G401.6 (cell line): ENCODE results near the gene PKP3.
"Not testable (repeated sequence)": the region's sequence is repeated elsewhere in the genome, so short reads cannot be mapped to it uniquely, and the experiment has no call there.

Experiments
- FAIRE-seq: peaks from 2 replicates; lab custom pipeline; 2012; peaks lifted over from hg19 to GRCh38; lab: Jason Lieb, UNC

Gene PKP3

DNA sequence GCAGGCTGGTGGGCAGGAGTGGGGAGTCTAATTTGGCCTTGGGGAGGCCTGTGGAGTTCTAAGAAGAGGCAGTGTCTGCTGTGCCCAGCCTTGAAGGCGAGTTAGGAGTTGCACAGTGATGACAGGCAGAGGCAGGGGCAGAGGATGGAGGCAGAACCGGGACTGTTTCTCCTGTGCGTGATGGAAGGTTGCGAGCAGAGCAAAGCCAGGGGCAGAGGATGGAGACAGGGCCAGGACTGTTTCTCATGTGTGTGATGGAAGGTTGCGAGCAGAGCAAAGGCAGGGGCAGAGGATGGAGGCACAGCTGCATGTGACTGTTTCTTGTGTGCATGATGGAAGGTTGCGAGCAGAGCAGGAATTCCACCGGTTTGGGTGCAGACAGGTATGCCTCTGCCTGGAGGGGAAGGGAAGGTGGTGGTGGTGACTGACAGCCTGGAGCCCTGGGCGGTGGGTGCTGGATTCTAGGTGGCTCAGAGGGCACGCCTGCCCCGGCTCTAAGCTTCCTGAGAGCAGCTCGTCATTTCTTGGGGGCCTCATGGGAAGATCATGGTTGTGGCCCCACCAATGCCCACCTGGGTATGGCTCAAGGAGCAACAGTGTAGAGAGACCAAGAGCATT, 16.0 kb upstream of the PKP3 start:
- FAIRE-seq, result no peak

DNA sequence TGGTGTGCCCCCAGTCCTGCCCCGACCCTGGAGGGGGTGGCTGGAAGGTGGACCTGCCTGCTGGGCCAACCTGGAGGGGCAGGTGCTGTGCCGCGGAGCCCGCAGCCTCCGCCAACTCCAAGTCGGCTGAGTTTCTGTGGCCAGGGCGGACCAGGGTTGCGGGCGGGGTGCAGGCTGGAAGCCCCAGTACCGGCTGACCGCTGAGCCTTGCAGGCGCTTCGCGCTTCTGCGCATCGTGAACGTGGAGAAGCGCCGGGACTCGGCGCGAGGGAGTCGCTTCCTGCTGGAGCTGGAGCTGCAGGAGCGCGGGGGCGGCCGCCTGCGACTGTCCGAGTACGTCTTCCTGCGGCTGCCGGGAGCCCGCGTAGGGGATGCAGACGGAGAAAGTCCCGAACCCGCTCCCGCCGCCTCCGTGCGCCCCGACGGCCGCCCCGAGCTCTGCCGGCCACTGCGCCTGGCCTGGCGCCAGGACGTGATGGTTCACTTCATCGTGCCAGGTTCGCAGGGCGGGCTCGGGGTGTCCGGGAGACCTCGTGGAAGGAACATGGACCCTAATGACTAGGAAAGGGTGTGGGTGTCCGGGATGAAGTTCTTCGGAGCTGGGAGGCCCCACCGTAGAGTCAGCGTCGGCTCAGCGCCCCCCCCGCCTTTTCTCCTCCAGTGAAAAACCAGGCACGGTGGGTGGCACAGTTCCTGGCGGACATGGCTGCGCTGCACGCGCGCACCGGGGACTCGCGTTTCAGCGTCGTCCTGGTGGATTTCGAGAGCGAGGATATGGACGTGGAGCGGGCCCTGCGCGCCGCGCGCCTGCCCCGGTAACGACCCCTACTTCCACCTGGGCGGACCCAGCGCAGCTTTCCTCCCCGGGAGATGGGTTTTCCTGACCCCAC, 14.6 kb upstream of the PKP3 start:
- no peak for FAIRE-seq

DNA sequence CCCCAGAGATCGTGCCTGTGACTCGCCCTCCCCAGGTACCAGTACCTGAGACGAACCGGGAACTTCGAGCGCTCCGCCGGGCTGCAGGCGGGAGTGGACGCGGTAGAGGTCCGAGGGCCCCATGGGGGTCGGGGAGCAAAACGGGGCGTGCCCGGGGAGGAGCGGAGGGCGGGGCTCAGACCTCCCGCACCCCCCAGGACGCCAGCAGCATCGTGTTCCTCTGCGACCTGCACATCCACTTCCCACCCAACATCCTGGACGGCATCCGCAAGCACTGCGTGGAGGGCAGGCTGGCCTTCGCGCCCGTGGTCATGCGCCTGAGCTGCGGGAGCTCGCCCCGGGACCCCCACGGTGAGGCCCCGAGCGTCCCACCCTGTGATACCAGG, 13.9 kb upstream of the PKP3 start:
- no peak for FAIRE-seq

- FAIRE-seq, result no peak
Measured at GRCh38 chr11:380491-380890, 13.5 kb upstream of the PKP3 start.

- no peak for FAIRE-seq
Measured at GRCh38 chr11:380996-381395, 13.0 kb upstream of the PKP3 start.

- FAIRE-seq, result no peak
Measured at GRCh38 chr11:381501-382072, 12.4 kb upstream of the PKP3 start.

GRCh38 chr11:382081-382629, 11.9 kb upstream of the PKP3 start:
- FAIRE-seq, result no peak

DNA sequence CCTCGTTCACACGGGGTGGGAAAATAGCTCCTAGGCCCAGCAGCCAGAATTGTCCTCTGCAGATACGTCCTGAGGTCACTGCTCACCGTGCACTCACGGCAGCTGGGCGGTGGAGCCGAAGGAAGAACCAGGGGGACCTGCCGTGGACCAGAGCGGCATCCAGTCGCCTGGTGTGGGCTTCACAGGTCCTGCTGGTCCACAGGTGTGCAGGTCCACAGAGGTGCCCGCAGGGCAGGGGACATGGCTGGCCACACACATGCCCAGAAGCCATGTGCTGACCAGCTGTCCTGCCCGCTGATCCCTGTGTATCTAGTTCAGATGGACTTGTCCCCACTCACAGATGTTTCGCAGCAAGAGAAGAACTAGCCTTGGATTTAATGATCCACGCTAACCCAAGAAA, 10.6 kb upstream of the PKP3 start:
- FAIRE-seq, result no peak

GRCh38 chr11:384511-384910, 9.5 kb upstream of the PKP3 start:
- no peak for FAIRE-seq

DNA sequence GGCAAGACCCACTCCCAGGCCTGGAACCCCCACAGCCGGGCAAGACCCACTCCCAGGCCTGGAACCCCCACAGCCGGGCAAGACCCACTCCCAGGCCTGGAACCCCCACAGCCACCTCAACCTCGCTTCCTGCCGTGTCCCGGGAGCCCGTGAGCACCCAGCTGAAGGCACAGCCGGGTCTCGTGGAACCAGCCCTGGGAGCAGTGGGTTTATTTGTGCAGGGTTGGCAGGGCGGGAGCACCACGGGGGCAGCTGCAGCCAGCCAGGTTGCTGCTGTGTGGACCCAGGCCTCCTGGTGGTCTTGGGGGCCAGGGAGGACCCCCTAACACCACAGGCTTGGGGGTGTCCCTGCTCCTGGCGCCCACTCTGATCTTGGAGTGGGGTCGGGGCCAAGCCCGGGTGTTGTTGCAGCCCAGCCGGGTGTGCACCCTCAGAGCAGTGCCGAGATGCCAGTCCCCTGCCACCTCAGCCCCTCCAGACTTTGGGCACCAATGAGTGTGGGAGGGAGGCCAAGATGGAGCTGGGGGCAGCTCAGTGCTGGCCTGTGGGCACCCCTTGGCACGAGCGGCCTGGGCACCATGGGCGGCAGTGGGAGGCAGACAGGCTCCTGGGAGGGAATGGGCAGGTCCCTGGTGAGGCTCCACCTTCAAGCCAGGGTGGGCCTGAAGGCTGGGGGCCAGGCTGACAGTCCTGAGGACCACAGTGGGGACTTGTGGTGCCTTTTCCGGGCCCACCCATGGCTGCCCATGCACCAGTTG, 8.2 kb upstream of the PKP3 start:
- no peak for FAIRE-seq

DNA sequence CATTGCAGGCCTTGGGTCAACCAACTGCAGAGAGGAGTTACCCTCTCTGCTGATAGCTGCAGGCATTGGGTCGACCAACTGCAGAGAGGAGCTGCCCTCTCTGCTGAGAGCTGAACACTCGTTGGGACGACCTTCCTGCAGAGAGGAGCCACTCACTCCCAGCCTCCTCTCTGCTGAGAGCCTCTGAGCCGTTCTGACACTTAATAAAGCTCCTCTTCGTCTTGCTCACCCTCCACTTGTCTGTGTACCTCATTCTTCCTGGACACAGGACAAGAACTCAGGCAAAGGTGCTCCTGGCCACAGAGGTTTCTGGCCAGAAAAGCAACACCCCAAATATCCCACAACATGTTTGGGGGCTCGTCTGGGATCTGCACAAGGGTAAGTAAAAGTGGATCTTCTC, 7.5 kb upstream of the PKP3 start:
- no peak for FAIRE-seq

DNA sequence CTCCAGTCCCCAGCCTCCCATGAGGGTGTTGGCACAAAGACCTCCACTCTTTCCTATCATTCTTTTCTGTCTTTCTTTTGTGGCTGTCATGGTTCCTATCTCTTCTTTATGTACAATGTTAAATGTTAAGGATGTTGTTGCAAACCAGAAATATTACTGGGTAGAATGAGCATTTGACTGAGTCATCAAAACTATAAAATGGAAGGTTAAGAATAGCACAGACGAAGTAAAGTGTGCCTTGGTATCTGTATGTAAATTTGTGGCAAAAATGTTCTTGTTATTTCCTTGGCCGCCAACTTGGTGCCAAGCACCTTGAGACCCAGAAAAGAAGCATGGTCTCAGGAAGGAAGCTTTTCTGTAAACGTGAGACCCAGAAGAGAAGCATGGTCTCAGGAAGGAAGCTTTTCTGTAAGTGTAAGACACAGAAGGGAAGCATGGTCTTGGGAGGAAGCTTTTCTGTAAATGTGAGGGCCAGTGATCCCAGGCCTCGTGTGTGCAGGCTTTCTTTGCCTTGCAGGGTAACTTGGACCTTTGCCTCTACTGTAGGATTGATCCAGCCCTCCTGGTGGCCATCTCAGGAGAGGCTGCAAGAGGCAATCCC, 6.7 kb upstream of the PKP3 start:
- FAIRE-seq, result no peak

DNA sequence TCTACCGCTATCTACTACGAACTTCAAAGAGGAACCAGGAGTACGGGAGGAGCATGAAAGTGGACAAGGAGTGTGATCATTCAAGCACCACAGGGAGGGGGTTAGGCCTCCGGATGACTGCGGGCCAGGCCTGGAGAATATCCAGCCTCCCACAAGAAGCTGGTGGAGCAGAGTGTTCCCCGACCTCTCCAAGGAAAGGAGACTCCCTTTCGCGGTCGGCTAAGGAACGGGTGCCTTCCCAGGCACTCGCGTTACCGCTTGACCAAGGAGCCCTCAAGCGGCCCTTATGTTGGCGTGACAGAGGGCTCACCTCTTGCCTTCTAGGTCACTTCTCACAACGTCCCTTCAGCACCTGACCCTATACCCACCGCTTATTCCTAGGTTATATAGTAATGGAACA, 4.6 kb upstream of the PKP3 start:
- FAIRE-seq, result not testable (repeated sequence)

- FAIRE-seq, result no peak
Measured at GRCh38 chr11:390175-390574, 3.8 kb upstream of the PKP3 start.

DNA sequence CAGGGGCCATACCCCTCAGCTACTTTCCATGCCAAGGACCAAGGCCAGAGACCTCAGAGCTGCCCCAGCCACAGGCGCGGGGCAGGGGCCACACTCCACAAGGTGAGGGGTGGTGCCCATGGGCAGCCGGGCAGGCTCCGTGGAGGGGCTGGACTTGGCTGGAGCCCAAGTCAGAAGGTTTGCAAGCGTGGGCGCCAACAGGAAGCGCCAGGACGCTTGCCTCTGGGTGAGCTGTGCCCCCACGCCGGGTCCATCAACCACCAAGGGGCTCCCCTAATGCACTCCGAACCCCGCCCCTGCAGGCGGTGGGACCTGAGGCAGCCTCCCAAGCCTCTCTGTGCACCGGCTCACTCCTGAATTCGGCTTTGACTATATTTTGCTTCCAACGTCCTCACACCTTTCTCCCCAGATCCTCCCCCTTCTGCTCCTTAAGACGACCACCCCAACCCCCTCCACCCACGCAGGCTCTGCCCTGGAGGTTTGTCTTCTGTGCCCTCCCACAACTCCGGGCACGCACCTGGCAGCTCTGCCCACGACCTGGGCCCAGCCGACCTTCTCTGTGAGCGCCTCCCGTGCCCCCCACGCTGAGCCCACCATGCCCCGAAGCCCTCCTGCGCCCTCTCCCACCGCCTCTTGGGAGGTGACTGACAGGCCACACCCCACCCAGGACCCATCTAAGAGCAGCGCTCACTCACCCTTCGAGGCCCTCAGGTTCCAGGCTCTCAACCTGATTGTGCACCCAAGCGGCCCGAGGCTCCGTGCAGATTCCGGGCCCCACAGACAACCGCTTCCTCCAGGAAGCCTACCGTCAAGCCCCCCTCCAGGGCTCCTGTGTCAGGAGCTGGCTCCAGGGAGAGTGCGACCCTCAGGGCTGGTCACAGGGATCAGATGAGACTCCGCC, 2.6 kb upstream of the PKP3 start:
- no peak for FAIRE-seq

DNA sequence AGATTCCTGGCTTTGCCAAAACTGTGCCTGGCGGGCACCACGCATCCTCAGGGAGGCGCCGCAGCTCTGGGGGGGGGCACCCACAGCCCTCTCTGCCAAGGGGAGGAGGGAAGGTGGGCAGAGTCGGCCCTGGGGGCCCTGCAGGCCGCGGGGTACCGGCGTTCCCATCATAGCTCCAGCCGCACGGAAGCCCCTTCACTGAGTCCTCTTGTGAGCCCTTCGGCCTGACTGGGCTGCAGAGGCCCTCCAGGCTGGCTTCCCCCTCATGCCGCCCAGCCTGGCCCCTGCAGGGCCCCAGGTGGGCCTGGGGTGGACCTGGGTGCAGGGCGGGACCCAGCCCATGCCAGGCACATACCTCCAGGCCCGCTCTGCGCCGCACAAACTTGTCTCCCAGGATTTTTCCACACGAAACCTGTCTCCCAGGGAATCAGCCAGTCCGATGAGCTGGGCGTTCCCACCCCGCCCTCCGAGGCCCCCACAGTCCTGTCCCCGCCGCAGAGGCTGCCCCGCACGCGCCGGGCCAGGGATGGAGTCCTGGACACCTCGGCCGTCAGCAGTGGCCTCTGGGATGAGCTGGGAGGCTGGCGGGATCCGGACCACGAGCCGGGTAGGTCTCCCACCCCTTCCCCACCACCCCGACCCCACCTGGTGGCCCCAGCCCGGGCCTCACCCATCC, 1.8 kb upstream of the PKP3 start:
- no peak for FAIRE-seq

- no peak for FAIRE-seq
Measured at GRCh38 chr11:393219-394033, 583 bp upstream of the PKP3 start.

DNA sequence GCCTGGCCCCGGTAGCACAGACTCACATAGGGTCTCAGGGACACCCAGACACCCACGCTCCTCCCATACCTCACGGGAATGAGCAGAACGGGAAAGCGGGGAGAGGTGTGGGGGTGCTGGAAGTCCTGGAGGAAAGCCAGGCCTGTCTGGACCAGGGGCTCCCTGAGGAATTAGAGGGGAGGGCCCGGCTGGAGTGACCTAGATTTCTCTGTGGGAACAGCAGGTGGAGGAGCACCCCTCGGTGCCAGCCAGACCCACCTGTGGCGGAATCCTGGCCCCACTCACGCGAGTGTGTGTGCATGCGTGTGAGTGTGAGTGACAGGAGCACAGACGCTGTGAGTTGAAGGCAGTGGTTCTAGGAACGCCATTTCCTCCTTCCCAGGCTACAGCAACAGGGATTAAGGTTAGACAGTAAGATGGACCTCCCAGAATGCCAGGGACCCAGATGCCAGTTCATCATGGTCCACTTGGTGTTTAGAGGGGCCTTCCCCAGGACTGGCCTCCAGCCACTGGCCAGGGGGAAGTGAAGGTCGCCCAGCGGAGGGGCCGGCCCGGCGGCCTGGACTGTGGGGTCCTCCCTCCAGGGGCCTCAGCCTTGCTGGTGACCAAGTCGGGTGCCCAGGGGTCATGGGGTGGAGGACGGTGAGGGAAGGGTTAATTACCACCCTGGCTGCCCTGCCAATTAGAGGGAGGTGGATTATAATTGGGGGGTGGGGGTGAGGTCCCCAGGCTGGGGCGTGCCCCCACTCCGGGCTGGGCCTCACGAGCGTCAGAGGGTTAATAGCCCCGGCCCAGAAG, 1.0 kb downstream of the PKP3 start:
- no peak for FAIRE-seq

DNA sequence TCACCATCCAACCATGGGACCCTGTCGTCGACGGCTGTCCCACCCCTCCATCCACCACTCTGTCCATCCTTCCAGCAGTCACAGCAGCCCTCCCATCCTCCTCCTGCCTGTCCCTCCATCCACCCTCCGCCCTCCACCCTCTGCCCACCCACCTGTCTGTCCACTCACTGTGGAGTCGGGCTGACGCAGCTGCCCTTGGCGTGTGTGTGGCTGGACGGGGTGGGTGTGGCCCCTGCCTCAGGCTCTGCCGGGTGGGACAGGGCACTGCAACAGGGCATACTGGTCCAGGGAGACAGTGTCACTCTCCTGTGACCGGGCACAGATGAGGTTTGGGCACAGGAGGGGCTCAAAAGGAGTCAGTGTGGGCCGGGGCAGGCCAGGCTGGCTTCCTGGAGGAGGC, 1.9 kb downstream of the PKP3 start:
- no peak for FAIRE-seq
